ENCODE results near the gene NUSAP1. TPM values are rescaled to one million over a fixed set of nuclear protein-coding genes. Genes with fewer than 3 reads are reported as not detected.
"Not testable (repeated sequence)": the region's sequence is repeated elsewhere in the genome, so short reads cannot be mapped to it uniquely, and the experiment has no call there.

Gene NUSAP1
- total RNA-seq, 1 donor from 2014 or later, result 23.3 TPM

DNA sequence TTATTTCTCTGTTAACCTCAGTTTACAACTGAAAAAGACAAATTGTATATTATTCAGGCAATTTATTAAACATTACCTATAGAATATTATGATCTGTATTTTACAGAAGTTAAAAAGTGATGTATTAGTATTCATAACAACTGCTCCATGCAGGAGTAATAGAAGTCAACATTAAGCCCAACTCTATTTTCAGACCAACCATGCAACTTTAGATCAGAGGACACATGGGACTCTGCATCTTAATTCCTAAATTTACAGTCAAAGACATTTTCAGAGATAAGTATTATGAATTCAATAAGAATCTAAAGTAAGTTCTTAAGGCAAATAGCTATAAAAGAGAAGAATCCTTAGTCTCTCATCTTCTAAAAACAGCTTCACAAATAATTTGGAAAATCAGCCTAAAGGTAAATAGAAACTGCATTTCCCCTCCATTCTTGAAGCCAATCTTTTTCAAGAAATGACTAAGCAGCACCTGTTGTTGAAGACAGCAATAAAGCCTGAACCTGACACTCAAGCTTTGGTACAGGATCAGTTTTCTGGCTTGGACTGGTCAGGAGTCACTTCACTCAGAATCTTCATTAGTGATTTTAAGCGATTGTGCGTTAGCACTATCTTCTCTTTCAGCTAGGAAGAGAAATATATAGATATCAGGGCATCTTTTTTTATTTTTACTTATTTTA lies 23.3 kb upstream of the NUSAP1 start:
- peaks cover 7% of the 10 kb centered on the region for H3K36me3 Mint-ChIP-seq (ENCODE audit: unreplicated experiment)
- no peak overlapping the region for H3K27ac Mint-ChIP-seq (ENCODE audit: unreplicated experiment)
- H3K9me3 Mint-ChIP-seq (ENCODE audit: unreplicated experiment), result no peaks in the 10 kb centered on the region
- H3K4me3 Mint-ChIP-seq (ENCODE audit: unreplicated experiment), result no peak overlapping the region
- no peaks in the 10 kb centered on the region for H3K27me3 Mint-ChIP-seq (ENCODE audit: unreplicated experiment)
- no peak for DNase-seq (ENCODE audit: extremely low spot score, unreplicated experiment)
- no peaks in the 10 kb centered on the region for H3K4me1 Mint-ChIP-seq (ENCODE audit: unreplicated experiment)
- TF ChIP-seq CTCF (IDR thresholded peaks at IDR 0.05), result no peak

DNA sequence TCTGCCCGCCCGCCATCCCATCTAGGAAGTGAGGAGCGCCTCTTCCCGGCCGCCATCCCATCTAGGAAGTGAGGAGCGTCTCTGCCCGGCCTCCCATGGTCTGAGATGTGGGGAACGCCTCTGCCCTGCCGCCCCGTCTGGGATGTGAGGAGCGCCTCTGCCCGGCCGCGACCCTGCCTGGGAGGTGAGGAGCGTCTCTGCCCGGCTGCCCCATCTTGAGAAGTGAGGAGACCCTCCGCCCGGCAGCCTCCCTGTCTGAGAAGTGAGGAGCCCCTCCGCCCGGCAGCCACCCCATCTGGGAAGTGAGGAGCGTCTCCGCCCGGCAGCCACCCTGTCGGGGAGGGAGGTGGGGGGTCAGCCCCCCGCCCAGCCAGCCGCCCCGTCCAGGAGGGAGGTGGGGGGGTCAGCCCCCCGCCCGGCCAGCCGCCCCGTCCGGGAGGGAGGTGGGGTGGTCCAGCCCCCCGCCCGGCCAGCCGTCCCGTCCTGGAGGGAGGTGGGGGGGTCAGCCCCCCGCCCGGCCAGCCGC lies 11.8 kb upstream of the NUSAP1 start:
- not testable (repeated sequence) for H3K9me3 Mint-ChIP-seq (ENCODE audit: unreplicated experiment); H3K4me3 Mint-ChIP-seq (ENCODE audit: unreplicated experiment); H3K27me3 Mint-ChIP-seq (ENCODE audit: unreplicated experiment); DNase-seq (ENCODE audit: extremely low spot score, unreplicated experiment); H3K36me3 Mint-ChIP-seq (ENCODE audit: unreplicated experiment); H3K27ac Mint-ChIP-seq (ENCODE audit: unreplicated experiment); H3K4me1 Mint-ChIP-seq (ENCODE audit: unreplicated experiment)

DNA sequence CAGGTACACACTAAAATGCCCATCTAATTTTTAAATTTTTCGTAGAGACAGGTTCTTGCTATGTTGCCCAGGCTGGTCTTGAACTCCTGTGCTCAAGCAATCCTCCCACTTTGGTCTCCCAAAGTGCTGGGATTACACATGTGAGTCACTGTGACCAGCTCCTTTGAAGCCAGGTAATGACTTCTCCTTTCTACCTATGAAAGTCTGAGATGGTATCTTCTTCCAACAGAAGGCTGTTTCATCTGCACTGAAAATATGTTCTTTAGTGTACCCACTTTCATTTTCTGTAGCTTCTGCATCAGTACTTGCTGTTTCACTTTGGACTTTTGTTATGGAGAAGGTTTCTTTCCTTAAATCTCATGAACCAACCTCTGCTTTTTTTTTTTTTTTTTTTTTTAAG lies 9.1 kb upstream of the NUSAP1 start:
- no peak overlapping the region for H3K4me3 Mint-ChIP-seq (ENCODE audit: unreplicated experiment)
- H3K4me1 Mint-ChIP-seq (ENCODE audit: unreplicated experiment), result no peaks in the 10 kb centered on the region
- H3K27ac Mint-ChIP-seq (ENCODE audit: unreplicated experiment), result no peak overlapping the region
- H3K27me3 Mint-ChIP-seq (ENCODE audit: unreplicated experiment), result no peaks in the 10 kb centered on the region
- no peaks in the 10 kb centered on the region for H3K36me3 Mint-ChIP-seq (ENCODE audit: unreplicated experiment)
- TF ChIP-seq CTCF (IDR thresholded peaks at IDR 0.05), result no peak
- DNase-seq (ENCODE audit: extremely low spot score, unreplicated experiment), result no peak
- no peaks in the 10 kb centered on the region for H3K9me3 Mint-ChIP-seq (ENCODE audit: unreplicated experiment)

- H3K36me3 Mint-ChIP-seq (ENCODE audit: unreplicated experiment), result no peaks in the 10 kb centered on the region
- H3K27ac Mint-ChIP-seq (ENCODE audit: unreplicated experiment), result peak overlapping the region; percentile 91
- no peaks in the 10 kb centered on the region for H3K9me3 Mint-ChIP-seq (ENCODE audit: unreplicated experiment)
- H3K27me3 Mint-ChIP-seq (ENCODE audit: unreplicated experiment), result no peaks in the 10 kb centered on the region
- H3K4me3 Mint-ChIP-seq (ENCODE audit: unreplicated experiment), result peak overlapping the region; percentile 98
- peaks cover 18% of the 10 kb centered on the region for H3K4me1 Mint-ChIP-seq (ENCODE audit: unreplicated experiment)
- TF ChIP-seq CTCF (IDR thresholded peaks at IDR 0.05), result no peak
- no peak for DNase-seq (ENCODE audit: extremely low spot score, unreplicated experiment)
Observed at GRCh38 chr15:41331281-41331680, 1.4 kb upstream of the NUSAP1 start.

GRCh38 chr15:41331833-41332193 lies 868 bp upstream of the NUSAP1 start:
- H3K9me3 Mint-ChIP-seq (ENCODE audit: unreplicated experiment), result no peaks in the 10 kb centered on the region
- H3K36me3 Mint-ChIP-seq (ENCODE audit: unreplicated experiment), result no peaks in the 10 kb centered on the region
- H3K27ac Mint-ChIP-seq (ENCODE audit: unreplicated experiment), result peak overlapping the region; percentile 91
- no peaks in the 10 kb centered on the region for H3K27me3 Mint-ChIP-seq (ENCODE audit: unreplicated experiment)
- peaks cover 18% of the 10 kb centered on the region for H3K4me1 Mint-ChIP-seq (ENCODE audit: unreplicated experiment)
- H3K4me3 Mint-ChIP-seq (ENCODE audit: unreplicated experiment), result peak overlapping the region; percentile 98
- no peak for TF ChIP-seq CTCF (IDR thresholded peaks at IDR 0.05)
- no peak for DNase-seq (ENCODE audit: extremely low spot score, unreplicated experiment)
